IPS DF 19.7 (cell line): ENCODE measurements around the gene RPS6KA2.

Source experiments
- DNase-seq: peaks from one replicate; pipeline ENCODE4 v3.0.0-alpha.2; 2013; ENCODE audit warnings: low read depth, low spot score

RPS6KA2 gene

GRCh38 chr6:166615059-166615770 is 11.8 kb downstream of the RPS6KA2 start:
- no peak for DNase-seq

- no peak for DNase-seq
Measured at GRCh38 chr6:166614589-166614988, 12.5 kb downstream of the RPS6KA2 start.

GRCh38 chr6:166614171-166614583 is 12.9 kb downstream of the RPS6KA2 start:
- no peak for DNase-seq

GRCh38 chr6:166613027-166613426 is 14.0 kb downstream of the RPS6KA2 start:
- no peak for DNase-seq

- DNase-seq: no peak
Measured at GRCh38 chr6:166612471-166612881, 14.6 kb downstream of the RPS6KA2 start.

- DNase-seq: no peak
Measured at GRCh38 chr6:166611631-166612030, 15.4 kb downstream of the RPS6KA2 start.

GRCh38 chr6:166610069-166610468 is 17.0 kb downstream of the RPS6KA2 start:
- DNase-seq: no peak

- DNase-seq: no peak
Measured at GRCh38 chr6:166608774-166609173, 18.3 kb downstream of the RPS6KA2 start.

- no peak for DNase-seq
Measured at GRCh38 chr6:166605752-166606151, 21.3 kb downstream of the RPS6KA2 start.

GRCh38 chr6:166604911-166605310 is 22.1 kb downstream of the RPS6KA2 start:
- no peak for DNase-seq

GRCh38 chr6:166604328-166604727 is 22.7 kb downstream of the RPS6KA2 start:
- no peak for DNase-seq

GRCh38 chr6:166603043-166603690 is 23.9 kb downstream of the RPS6KA2 start:
- no peak for DNase-seq

- no peak for DNase-seq
Measured at GRCh38 chr6:166601956-166602355, 25.1 kb downstream of the RPS6KA2 start.

- no peak for DNase-seq
Measured at GRCh38 chr6:166600931-166601330, 26.1 kb downstream of the RPS6KA2 start.

GRCh38 chr6:166599205-166599604 is 27.8 kb downstream of the RPS6KA2 start:
- no peak for DNase-seq

- DNase-seq: no peak
Measured at GRCh38 chr6:166598441-166599138, 28.5 kb downstream of the RPS6KA2 start.

GRCh38 chr6:166597711-166598440 is 29.2 kb downstream of the RPS6KA2 start:
- no peak for DNase-seq

- no peak for DNase-seq
Measured at GRCh38 chr6:166596776-166597507, 30.1 kb downstream of the RPS6KA2 start.

- DNase-seq: no peak
Measured at GRCh38 chr6:166595949-166596348, 31.1 kb downstream of the RPS6KA2 start.

- no peak for DNase-seq
Measured at GRCh38 chr6:166595061-166595780, 31.8 kb downstream of the RPS6KA2 start.

GRCh38 chr6:166592821-166593220 is 34.2 kb downstream of the RPS6KA2 start:
- DNase-seq: no peak
